Measurements from ENCODE around the gene HDAC8. TPM values are rescaled to one million over a fixed set of nuclear protein-coding genes. Genes with fewer than 3 reads are reported as not detected.

The HDAC8 gene
- total RNA-seq, 1 experiment from 2014 or later = 26.7 TPM

DNA sequence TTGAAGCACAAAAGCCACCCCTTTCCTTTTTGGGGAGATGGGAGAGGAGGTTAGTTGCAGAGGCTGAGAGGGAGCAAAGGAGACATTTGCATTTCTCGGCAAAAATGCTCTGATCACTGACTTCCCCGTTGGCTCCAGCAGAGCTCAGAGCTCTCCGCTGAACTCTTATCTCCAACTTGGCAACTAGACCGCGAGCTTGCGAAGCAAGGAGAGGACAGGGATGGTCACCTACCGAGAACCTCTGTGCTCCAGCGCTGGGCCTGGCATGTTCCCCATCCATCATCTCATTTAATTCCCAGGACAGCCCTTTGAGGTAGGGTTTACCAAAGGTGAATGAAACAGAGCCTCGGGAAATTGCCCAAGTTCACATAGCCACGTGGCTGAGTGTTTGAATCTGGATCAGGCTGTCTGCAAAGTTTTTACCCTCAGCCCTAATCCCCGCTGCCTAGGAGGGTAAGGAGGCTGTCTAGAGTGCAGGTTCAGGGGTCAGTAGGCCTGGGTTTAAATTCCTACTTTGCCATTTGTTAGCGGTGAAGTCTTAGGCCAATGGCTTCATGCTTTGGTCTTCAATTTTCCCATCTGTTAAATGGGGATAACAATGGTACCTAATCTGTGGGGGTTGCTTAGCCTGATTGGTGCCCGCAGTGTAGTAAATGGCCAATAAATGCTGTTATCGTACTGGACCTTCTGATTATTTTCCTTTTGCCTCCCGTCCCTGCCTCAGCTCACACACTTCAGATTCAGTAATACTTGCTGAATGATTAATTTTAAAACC, 263.2 kb downstream of the HDAC8 start:
- H3K27me3 Mint-ChIP-seq (ENCODE audit: insufficient read depth, unreplicated experiment) = peaks cover 63% of the 10 kb centered on the region
- H3K4me3 Mint-ChIP-seq (ENCODE audit: unreplicated experiment) = peak overlapping the region; percentile 31
- no peaks in the 10 kb centered on the region for H3K9me3 Mint-ChIP-seq (ENCODE audit: unreplicated experiment)
- TF ChIP-seq, protein P1, sequence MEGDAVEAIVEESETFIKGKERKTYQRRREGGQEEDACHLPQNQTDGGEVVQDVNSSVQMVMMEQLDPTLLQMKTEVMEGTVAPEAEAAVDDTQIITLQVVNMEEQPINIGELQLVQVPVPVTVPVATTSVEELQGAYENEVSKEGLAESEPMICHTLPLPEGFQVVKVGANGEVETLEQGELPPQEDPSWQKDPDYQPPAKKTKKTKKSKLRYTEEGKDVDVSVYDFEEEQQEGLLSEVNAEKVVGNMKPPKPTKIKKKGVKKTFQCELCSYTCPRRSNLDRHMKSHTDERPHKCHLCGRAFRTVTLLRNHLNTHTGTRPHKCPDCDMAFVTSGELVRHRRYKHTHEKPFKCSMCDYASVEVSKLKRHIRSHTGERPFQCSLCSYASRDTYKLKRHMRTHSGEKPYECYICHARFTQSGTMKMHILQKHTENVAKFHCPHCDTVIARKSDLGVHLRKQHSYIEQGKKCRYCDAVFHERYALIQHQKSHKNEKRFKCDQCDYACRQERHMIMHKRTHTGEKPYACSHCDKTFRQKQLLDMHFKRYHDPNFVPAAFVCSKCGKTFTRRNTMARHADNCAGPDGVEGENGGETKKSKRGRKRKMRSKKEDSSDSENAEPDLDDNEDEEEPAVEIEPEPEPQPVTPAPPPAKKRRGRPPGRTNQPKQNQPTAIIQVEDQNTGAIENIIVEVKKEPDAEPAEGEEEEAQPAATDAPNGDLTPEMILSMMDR (IDR thresholded peaks at IDR 0.05; ENCODE audit: unreplicated experiment) = no peak
- no peaks in the 10 kb centered on the region for H3K36me3 Mint-ChIP-seq (ENCODE audit: insufficient read depth, unreplicated experiment)
- CTCF ChIA-PET = no interaction called here
- no peak overlapping the region for H3K27ac Mint-ChIP-seq (ENCODE audit: low read depth, unreplicated experiment)
- peaks cover 13% of the 10 kb centered on the region for H3K4me1 Mint-ChIP-seq (ENCODE audit: insufficient read depth, unreplicated experiment)
- DNase-seq (ENCODE audit: unreplicated experiment) = no peak
- POLR2A ChIA-PET = interaction anchor here (1.0 kb wide), 1 partner anchor 32 kb away, joined by 3 read pairs; the partner anchor contains the start of gene RPS4X
- BruUV-seq (replicated peaks) = no TSS peak
- intact Hi-C loops (cut with micrococcal nuclease) = no loop called here

- Mint-ChIP-seq H3K4me3 (ENCODE audit: unreplicated experiment) (peak overlapping the region; percentile 31), H3K4me1 (ENCODE audit: insufficient read depth, unreplicated experiment) (peaks cover 13% of the 10 kb centered on the region), H3K9me3 (ENCODE audit: unreplicated experiment) (no peaks in the 10 kb centered on the region), H3K27ac (ENCODE audit: low read depth, unreplicated experiment) (no peak overlapping the region), H3K36me3 (ENCODE audit: insufficient read depth, unreplicated experiment) (no peaks in the 10 kb centered on the region), H3K27me3 (ENCODE audit: insufficient read depth, unreplicated experiment) (peaks cover 67% of the 10 kb centered on the region)
- TF ChIP-seq, protein P1 (IDR thresholded peaks at IDR 0.05; ENCODE audit: unreplicated experiment) = no peak
- peak; percentile 67 for DNase-seq (ENCODE audit: unreplicated experiment)
- no TSS peak for BruUV-seq (replicated peaks)
- intact Hi-C loops (cut with micrococcal nuclease) = no loop called here
- ChIA-PET CTCF (interaction anchor here (1.7 kb wide), 1 partner anchor 33 kb away, joined by 7 read pairs; the partner anchor contains the start of gene RPS4X), POLR2A (interaction anchor here (1.0 kb wide), 1 partner anchor 31 kb away, joined by 3 read pairs; the partner anchor contains the start of gene RPS4X)
These were observed 263.9 kb downstream of the HDAC8 start for GRCh38 chrX:72308566-72309296.

- TF ChIP-seq, protein P1 (IDR thresholded peaks at IDR 0.05; ENCODE audit: unreplicated experiment) = no peak
- intact Hi-C loops (cut with micrococcal nuclease) = no loop called here
- DNase-seq (ENCODE audit: unreplicated experiment) = no peak
- Mint-ChIP-seq H3K36me3 (ENCODE audit: insufficient read depth, unreplicated experiment) (no peaks in the 10 kb centered on the region), H3K4me1 (ENCODE audit: insufficient read depth, unreplicated experiment) (peaks cover 13% of the 10 kb centered on the region), H3K27me3 (ENCODE audit: insufficient read depth, unreplicated experiment) (peaks cover 67% of the 10 kb centered on the region), H3K9me3 (ENCODE audit: unreplicated experiment) (no peaks in the 10 kb centered on the region), H3K4me3 (ENCODE audit: unreplicated experiment) (no peak overlapping the region), H3K27ac (ENCODE audit: low read depth, unreplicated experiment) (no peak overlapping the region)
- ChIA-PET POLR2A (no interaction called here), CTCF (interaction anchor here (1.7 kb wide), 1 partner anchor 32 kb away, joined by 7 read pairs; the partner anchor contains the start of gene RPS4X)
- no TSS peak for BruUV-seq (replicated peaks)
These were observed 264.5 kb downstream of the HDAC8 start for GRCh38 chrX:72308209-72308565.

DNA sequence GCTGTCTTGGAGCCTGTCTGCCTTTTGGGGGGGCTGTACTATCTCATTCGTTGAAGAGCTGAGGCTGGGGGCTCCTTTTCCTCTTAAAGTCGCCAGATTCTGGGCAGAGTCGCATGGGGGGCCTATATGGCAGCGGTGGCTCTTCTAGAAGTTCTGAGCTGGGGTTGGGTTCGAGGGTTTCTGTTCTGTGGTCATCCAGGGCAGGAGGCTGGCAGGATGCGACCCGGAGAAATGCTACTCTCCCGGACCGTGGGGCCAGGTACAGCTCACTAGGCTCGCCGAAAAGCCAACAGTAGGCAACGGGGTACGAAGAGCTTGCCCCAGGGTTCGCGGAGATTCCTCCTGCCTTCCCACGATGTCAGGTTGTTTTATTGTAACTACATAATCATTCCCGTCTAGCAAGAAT, 265.0 kb downstream of the HDAC8 start:
- no peak for DNase-seq (ENCODE audit: unreplicated experiment)
- Mint-ChIP-seq H3K4me3 (ENCODE audit: unreplicated experiment) (peak overlapping the region; percentile 82), H3K4me1 (ENCODE audit: insufficient read depth, unreplicated experiment) (peaks cover 9% of the 10 kb centered on the region), H3K27me3 (ENCODE audit: insufficient read depth, unreplicated experiment) (peaks cover 67% of the 10 kb centered on the region), H3K27ac (ENCODE audit: low read depth, unreplicated experiment) (no peak overlapping the region), H3K36me3 (ENCODE audit: insufficient read depth, unreplicated experiment) (no peaks in the 10 kb centered on the region), H3K9me3 (ENCODE audit: unreplicated experiment) (no peaks in the 10 kb centered on the region)
- ChIA-PET POLR2A (no interaction called here), CTCF (interaction anchor here (0.6 to 1.7 kb wide), 2 partner anchors 32 to 64 kb away, joined by 3 to 7 read pairs; partner anchors contain the start of gene RPS4X)
- BruUV-seq (replicated peaks) = no TSS peak
- intact Hi-C loops (cut with micrococcal nuclease) = no loop called here
- TF ChIP-seq, protein P1 (IDR thresholded peaks at IDR 0.05; ENCODE audit: unreplicated experiment) = no peak
